Inferior parietal cortex (tissue), 1 donor: ENCODE data around the gene SPRYD4.
"Not testable (repeated sequence)": the region's sequence is repeated elsewhere in the genome, so short reads cannot be mapped to it uniquely, and the experiment has no call there.

Source experiments
- DNase-seq: peaks from one replicate; pipeline ENCODE4 v3.0.0-alpha.2; 2016; ENCODE audit errors: extremely low spot score

The SPRYD4 gene

GRCh38 chr12:56476972-56477432 lies 8.6 kb downstream of the SPRYD4 start:
- DNase-seq = no peak

- DNase-seq = no peak
Observed at GRCh38 chr12:56477521-56478225, 9.3 kb downstream of the SPRYD4 start.

GRCh38 chr12:56479625-56480024 lies 11.2 kb downstream of the SPRYD4 start:
- no peak for DNase-seq

GRCh38 chr12:56484566-56484965 lies 16.2 kb downstream of the SPRYD4 start:
- no peak for DNase-seq

GRCh38 chr12:56486694-56487093 lies 18.3 kb downstream of the SPRYD4 start:
- no peak for DNase-seq

GRCh38 chr12:56487448-56488040 lies 19.2 kb downstream of the SPRYD4 start:
- peak; percentile 6 for DNase-seq

GRCh38 chr12:56488041-56488955 lies 19.9 kb downstream of the SPRYD4 start, which contains the start of gene GLS2:
GLS2 (minus strand) TSS chr12:56488161; CDS start chr12:56488118, 43 bp downstream.
- DNase-seq = peak; percentile 75

- DNase-seq = no peak
Observed at GRCh38 chr12:56490360-56490759, 22.0 kb downstream of the SPRYD4 start.

GRCh38 chr12:56493409-56494105 lies 25.2 kb downstream of the SPRYD4 start:
- DNase-seq = not testable (repeated sequence)

GRCh38 chr12:56494106-56494415 lies 25.7 kb downstream of the SPRYD4 start:
- DNase-seq = not testable (repeated sequence)

GRCh38 chr12:56494481-56494880 lies 26.1 kb downstream of the SPRYD4 start:
- not testable (repeated sequence) for DNase-seq

GRCh38 chr12:56496704-56497103 lies 28.3 kb downstream of the SPRYD4 start:
- DNase-seq = peak; percentile 22

- DNase-seq = not testable (repeated sequence)
Observed at GRCh38 chr12:56498126-56498902, 29.9 kb downstream of the SPRYD4 start.

- DNase-seq = not testable (repeated sequence)
Observed at GRCh38 chr12:56499452-56499851, 31.1 kb downstream of the SPRYD4 start.

- not testable (repeated sequence) for DNase-seq
Observed at GRCh38 chr12:56499879-56500278, 31.5 kb downstream of the SPRYD4 start.

- no peak for DNase-seq
Observed at GRCh38 chr12:56510786-56511185, 42.4 kb downstream of the SPRYD4 start.

GRCh38 chr12:56514014-56514318 lies 45.6 kb downstream of the SPRYD4 start:
- not testable (repeated sequence) for DNase-seq

GRCh38 chr12:56517854-56518253 lies 49.5 kb downstream of the SPRYD4 start:
- no peak for DNase-seq

- DNase-seq = no peak
Observed at GRCh38 chr12:56518570-56518969, 50.2 kb downstream of the SPRYD4 start.

- no peak for DNase-seq
Observed at GRCh38 chr12:56520048-56520447, 51.7 kb downstream of the SPRYD4 start.

GRCh38 chr12:56520506-56520905 lies 52.1 kb downstream of the SPRYD4 start:
- no peak for DNase-seq
